MM.1S (cell line): Measurements from ENCODE around the gene YPEL5.

Source experiments
- EZH2 ChIP-seq: fragments of 300-600 bp; sonication (generic); optimal IDR thresholded peaks from 2 replicates; pipeline ENCODE3; 2017; ENCODE audit warnings: low read depth, mild to moderate bottlenecking, antibody characterized with exemption, low read length, mixed read lengths
- TF ChIP-seq, protein P1 (sequence below): fragments of 300-600 bp; sonication (generic); IDR thresholded peaks from 2 replicates; pipeline ENCODE4 v1.5.1; 2016; ENCODE audit warnings: antibody characterized with exemption, low read length, mixed read lengths

DNA sequence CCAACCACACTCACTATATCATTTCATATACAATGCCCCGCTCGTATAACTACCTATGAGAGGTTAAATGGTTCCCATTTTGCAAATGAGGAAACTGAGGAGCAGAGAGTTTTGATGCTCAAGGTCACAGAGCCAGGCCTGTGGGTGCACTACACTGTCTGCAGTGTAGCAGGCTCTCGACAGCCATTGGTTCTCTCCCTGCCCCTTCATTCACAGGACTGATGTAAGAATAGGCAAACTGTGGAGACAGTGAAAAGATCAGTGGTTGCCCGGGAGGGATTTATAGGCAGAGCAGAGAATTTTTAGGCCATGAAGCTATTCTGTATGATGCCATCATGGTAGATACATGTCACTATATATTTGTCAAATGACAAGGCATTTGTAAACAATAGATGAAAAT is 45.5 kb downstream of the YPEL5 start:
- TF ChIP-seq, protein P1, sequence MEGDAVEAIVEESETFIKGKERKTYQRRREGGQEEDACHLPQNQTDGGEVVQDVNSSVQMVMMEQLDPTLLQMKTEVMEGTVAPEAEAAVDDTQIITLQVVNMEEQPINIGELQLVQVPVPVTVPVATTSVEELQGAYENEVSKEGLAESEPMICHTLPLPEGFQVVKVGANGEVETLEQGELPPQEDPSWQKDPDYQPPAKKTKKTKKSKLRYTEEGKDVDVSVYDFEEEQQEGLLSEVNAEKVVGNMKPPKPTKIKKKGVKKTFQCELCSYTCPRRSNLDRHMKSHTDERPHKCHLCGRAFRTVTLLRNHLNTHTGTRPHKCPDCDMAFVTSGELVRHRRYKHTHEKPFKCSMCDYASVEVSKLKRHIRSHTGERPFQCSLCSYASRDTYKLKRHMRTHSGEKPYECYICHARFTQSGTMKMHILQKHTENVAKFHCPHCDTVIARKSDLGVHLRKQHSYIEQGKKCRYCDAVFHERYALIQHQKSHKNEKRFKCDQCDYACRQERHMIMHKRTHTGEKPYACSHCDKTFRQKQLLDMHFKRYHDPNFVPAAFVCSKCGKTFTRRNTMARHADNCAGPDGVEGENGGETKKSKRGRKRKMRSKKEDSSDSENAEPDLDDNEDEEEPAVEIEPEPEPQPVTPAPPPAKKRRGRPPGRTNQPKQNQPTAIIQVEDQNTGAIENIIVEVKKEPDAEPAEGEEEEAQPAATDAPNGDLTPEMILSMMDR, result no peak
- no peak for TF ChIP-seq EZH2
